ENCODE results near the gene RERE.

Gene RERE

DNA sequence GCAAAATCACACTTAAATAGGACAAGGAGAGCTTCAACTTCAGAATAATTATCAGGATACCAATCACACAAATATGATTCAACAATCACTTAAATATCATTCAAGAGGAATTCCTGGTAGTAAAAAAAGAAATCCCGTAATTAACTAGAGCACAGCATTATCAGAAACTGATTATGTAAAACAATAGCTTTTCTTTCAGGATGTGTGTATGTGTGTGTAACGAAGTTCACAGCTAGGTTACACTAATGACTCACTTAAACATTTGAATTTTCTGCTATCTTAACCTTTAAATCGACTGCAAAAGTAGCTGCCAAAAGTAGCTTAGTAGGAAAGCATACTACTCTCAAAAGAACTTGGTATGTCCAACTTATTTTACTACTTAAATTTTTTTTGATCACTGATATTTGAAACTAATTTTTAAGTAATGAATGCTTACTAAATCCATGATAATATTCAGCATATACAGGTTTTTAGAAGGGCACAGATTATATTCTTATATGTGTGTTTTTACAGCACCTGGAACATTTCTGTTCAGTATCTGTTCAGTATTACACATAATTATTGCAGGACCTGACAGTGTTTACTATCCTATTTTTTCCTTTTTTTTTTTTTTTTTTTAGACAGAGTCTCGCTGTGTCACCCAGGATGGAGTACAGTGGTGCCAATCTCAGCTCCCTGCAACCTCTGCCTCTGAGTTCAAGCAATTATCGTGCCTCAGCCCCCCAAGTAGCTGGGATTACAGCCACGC is 4.2 kb downstream of the RERE start:
- H3K4me1 ChIP-seq: no peaks in the 10 kb centered on the region
- no peaks in the 10 kb centered on the region for H3K36me3 ChIP-seq
- H3K27me3 ChIP-seq: no peaks in the 10 kb centered on the region
- no peak overlapping the region for H3K4me3 ChIP-seq (ENCODE audit: low read depth, low read length)
- no peak for TF ChIP-seq CTCF (IDR thresholded peaks at IDR 0.05; ENCODE audit: low read depth, low read length)
- H3K9me3 ChIP-seq: no peaks in the 10 kb centered on the region
- no peak for DNase-seq

GRCh38 chr1:8812081-8812480 is 5.4 kb downstream of the RERE start:
- TF ChIP-seq CTCF (IDR thresholded peaks at IDR 0.05; ENCODE audit: low read depth, low read length): no peak
- H3K27me3 ChIP-seq: no peaks in the 10 kb centered on the region
- H3K4me1 ChIP-seq: no peaks in the 10 kb centered on the region
- DNase-seq: no peak
- no peak overlapping the region for H3K4me3 ChIP-seq (ENCODE audit: low read depth, low read length)
- no peaks in the 10 kb centered on the region for H3K9me3 ChIP-seq
- H3K36me3 ChIP-seq: no peaks in the 10 kb centered on the region

DNA sequence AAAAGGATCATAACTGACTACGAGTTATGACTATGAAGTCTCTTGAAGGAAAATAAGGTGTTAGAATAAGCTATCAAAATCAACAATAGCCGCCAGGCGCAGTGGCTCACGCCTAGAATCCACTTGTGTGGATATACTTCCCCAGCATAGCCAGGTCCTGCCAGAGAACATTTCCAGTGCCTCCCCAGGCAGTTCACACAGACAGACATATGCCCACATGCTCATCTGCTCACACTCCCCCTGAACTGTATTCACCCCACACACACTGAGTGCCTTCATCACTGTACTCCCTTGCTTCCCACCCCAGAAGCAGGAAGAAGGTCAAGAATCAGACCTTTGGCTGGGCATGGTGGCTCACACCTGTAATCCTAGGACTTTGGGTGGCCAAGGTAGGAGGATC is 6.5 kb downstream of the RERE start:
- no peaks in the 10 kb centered on the region for H3K4me1 ChIP-seq
- no peaks in the 10 kb centered on the region for H3K9me3 ChIP-seq
- H3K4me3 ChIP-seq (ENCODE audit: low read depth, low read length): no peak overlapping the region
- H3K36me3 ChIP-seq: no peaks in the 10 kb centered on the region
- DNase-seq: no peak
- no peaks in the 10 kb centered on the region for H3K27me3 ChIP-seq
- no peak for TF ChIP-seq CTCF (IDR thresholded peaks at IDR 0.05; ENCODE audit: low read depth, low read length)

- no peak for TF ChIP-seq CTCF (IDR thresholded peaks at IDR 0.05; ENCODE audit: low read depth, low read length)
- DNase-seq: no peak
- Histone ChIP-seq H3K4me1 (no peaks in the 10 kb centered on the region), H3K27me3 (no peaks in the 10 kb centered on the region), H3K36me3 (no peaks in the 10 kb centered on the region), H3K9me3 (no peaks in the 10 kb centered on the region), H3K4me3 (ENCODE audit: low read depth, low read length) (no peak overlapping the region)
These were observed 8.1 kb downstream of the RERE start for GRCh38 chr1:8809342-8809736.

- Histone ChIP-seq H3K36me3 (no peaks in the 10 kb centered on the region), H3K4me1 (no peaks in the 10 kb centered on the region), H3K27me3 (no peaks in the 10 kb centered on the region), H3K4me3 (ENCODE audit: low read depth, low read length) (no peak overlapping the region), H3K9me3 (no peaks in the 10 kb centered on the region)
- no peak for DNase-seq
- TF ChIP-seq CTCF (IDR thresholded peaks at IDR 0.05; ENCODE audit: low read depth, low read length): no peak
These were observed 10.4 kb downstream of the RERE start for GRCh38 chr1:8807004-8807403.

- no peak overlapping the region for H3K4me3 ChIP-seq (ENCODE audit: low read depth, low read length)
- H3K27me3 ChIP-seq: no peaks in the 10 kb centered on the region
- no peaks in the 10 kb centered on the region for H3K4me1 ChIP-seq
- H3K9me3 ChIP-seq: no peaks in the 10 kb centered on the region
- TF ChIP-seq CTCF (IDR thresholded peaks at IDR 0.05; ENCODE audit: low read depth, low read length): no peak
- DNase-seq: no peak
- H3K36me3 ChIP-seq: no peaks in the 10 kb centered on the region
These were observed 17.0 kb downstream of the RERE start for GRCh38 chr1:8800416-8800815.
